GM19397 (cell line): Measurements from ENCODE around the gene VN1R5.

Experiments used
- ATAC-seq: cut with Tn5 transposase; IDR thresholded peaks from one replicate; pipeline ENCODE4 v1.9.1; 2021; ENCODE audit warnings: mild to moderate bottlenecking, moderate library complexity; ENCODE audit not compliant: unreplicated experiment

The VN1R5 gene

GRCh38 chr1:247299723-247300381 is 44.0 kb downstream of the VN1R5 start:
- ATAC-seq = no peak

- ATAC-seq = no peak
Measured at GRCh38 chr1:247300491-247301175, 44.8 kb downstream of the VN1R5 start.

- ATAC-seq = no peak
Measured at GRCh38 chr1:247301176-247301540, 45.3 kb downstream of the VN1R5 start.

- no peak for ATAC-seq
Measured at GRCh38 chr1:247303216-247303615, 47.3 kb downstream of the VN1R5 start.

- no peak for ATAC-seq
Measured at GRCh38 chr1:247304031-247304430, 48.2 kb downstream of the VN1R5 start.
